Endothelial cell (in vitro differentiated cells): ENCODE data around the gene ACACA. TPM values are rescaled to one million over a fixed set of nuclear protein-coding genes. Genes with fewer than 3 reads are reported as not detected.
"Not testable (repeated sequence)": the region's sequence is repeated elsewhere in the genome, so short reads cannot be mapped to it uniquely, and the experiment has no call there.

ENCODE experiments used
- DNase-seq: peaks from one replicate; pipeline ENCODE4 v3.0.0; 2021; ENCODE audit warnings: low spot score
- H3K27ac Mint-ChIP-seq: one replicate; pipeline ENCODE4 v1.8.0; 2021; ENCODE audit warnings: mixed read lengths, inconsistent platforms; ENCODE audit not compliant: unreplicated experiment
- H3K27me3 Mint-ChIP-seq: one replicate; pipeline ENCODE4 v1.8.0; 2021; ENCODE audit warnings: mild to moderate bottlenecking, moderate library complexity, mixed read lengths, inconsistent platforms; ENCODE audit not compliant: unreplicated experiment
- H3K36me3 Mint-ChIP-seq: one replicate; pipeline ENCODE4 v1.8.0; 2021; ENCODE audit warnings: mild to moderate bottlenecking, low read depth, mixed read lengths, inconsistent platforms; ENCODE audit not compliant: unreplicated experiment
- H3K4me1 Mint-ChIP-seq: one replicate; pipeline ENCODE4 v1.8.0; 2021; ENCODE audit warnings: mild to moderate bottlenecking, mixed read lengths, inconsistent platforms; ENCODE audit not compliant: unreplicated experiment
- H3K4me3 Mint-ChIP-seq: one replicate; pipeline ENCODE4 v1.8.0; 2021; ENCODE audit warnings: mild to moderate bottlenecking, mixed read lengths, inconsistent platforms; ENCODE audit not compliant: unreplicated experiment
- H3K9me3 Mint-ChIP-seq: one replicate; pipeline ENCODE4 v1.8.0; 2021; ENCODE audit warnings: mixed read lengths, inconsistent platforms; ENCODE audit not compliant: unreplicated experiment
- long read RNA-seq: library from polyadenylated mRNA; unstranded; transcript quantifications from one replicate; pipeline ENCODE4 v2.0.0, GENCODE V29; 2020; ENCODE audit not compliant: unreplicated experiment
- total RNA-seq: library from RNA; stranded (reverse); fragmentation: NEBNext Ultra II Directional; extraction: Animal tissue kit (Norgen Biotek cat#: 25700); gene quantifications from one replicate; pipeline ENCODE4 v1.2.1, GENCODE V29; 2021; ENCODE audit not compliant: unreplicated experiment
- TF ChIP-seq, protein P1 (sequence below): fragments of 200-600 bp; sonication (generic); IDR thresholded peaks from one replicate; pipeline ENCODE4 v1.5.0; 2021; ENCODE audit warnings: antibody characterized with exemption; ENCODE audit not compliant: unreplicated experiment

Gene ACACA
- total RNA-seq: 91.5 TPM
- long read RNA-seq, partial matches to known transcripts: 0 of 2 reads
- long read RNA-seq, other reads (novel, unspliced or antisense): 2 of 2 reads

DNA sequence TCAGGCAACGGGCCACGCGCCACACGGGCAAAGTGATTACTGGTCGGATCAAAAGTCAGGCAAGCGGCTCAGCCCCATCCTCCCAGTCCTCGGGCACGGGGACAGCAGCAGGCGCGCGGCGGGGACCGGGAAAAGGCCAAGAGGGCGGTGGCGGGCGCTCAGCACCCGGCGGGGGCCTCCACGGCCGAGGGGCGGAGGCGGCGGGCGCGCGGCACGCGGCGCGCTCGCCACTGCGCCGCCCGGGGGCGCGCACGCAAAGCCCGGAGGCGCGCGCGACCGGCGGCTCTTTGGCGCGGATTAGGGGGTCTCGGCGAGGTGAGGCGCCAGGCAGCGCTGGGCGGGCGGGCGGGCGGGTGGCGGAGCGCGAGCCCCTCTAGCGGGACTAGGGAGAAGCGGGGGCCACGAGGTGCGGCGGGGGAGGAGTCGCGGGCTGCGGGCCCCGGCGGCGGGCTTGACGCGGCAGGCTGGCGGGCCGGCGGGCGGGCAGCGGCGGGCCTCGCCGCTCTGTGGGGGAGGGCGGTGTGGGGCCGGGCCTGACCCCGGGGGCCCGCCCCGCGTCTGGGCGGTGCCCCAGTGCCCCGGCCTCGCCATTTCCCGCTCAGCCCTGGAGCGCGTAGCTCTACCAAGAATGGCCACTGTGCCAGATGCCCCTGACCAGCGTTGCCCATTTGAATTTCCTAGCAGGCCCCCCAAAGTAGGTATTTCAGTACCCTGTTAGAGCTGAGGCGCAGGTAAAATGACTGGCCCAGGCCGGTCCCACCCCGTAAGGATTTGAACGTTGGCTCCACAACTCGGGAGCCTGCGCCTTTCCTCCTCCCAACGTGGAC lies at the start of gene ACACA, which contains the start of gene TADA2A:
Gene ACACA (minus strand): TSS at position 202 of the 827 bp plus-strand sequence. CDS start 537 bp downstream, outside the sequence.
Gene TADA2A (plus strand): TSS at position 252 of the 827 bp plus-strand sequence. CDS start 4,480 bp downstream, outside the sequence.
- Mint-ChIP-seq H3K4me3 (peak within 1 kb of the TSS; percentile 96), H3K9me3 (no peaks in the 10 kb centered on the region), H3K27me3 (no peaks in the 10 kb centered on the region), H3K27ac (peak within 1 kb of the TSS; percentile 94), H3K36me3 (peaks cover 6% of the 10 kb centered on the region), H3K4me1 (peaks cover 7% of the 10 kb centered on the region)
- DNase-seq: peak; percentile 79
- TF ChIP-seq, protein P1, sequence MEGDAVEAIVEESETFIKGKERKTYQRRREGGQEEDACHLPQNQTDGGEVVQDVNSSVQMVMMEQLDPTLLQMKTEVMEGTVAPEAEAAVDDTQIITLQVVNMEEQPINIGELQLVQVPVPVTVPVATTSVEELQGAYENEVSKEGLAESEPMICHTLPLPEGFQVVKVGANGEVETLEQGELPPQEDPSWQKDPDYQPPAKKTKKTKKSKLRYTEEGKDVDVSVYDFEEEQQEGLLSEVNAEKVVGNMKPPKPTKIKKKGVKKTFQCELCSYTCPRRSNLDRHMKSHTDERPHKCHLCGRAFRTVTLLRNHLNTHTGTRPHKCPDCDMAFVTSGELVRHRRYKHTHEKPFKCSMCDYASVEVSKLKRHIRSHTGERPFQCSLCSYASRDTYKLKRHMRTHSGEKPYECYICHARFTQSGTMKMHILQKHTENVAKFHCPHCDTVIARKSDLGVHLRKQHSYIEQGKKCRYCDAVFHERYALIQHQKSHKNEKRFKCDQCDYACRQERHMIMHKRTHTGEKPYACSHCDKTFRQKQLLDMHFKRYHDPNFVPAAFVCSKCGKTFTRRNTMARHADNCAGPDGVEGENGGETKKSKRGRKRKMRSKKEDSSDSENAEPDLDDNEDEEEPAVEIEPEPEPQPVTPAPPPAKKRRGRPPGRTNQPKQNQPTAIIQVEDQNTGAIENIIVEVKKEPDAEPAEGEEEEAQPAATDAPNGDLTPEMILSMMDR: no peak

DNA sequence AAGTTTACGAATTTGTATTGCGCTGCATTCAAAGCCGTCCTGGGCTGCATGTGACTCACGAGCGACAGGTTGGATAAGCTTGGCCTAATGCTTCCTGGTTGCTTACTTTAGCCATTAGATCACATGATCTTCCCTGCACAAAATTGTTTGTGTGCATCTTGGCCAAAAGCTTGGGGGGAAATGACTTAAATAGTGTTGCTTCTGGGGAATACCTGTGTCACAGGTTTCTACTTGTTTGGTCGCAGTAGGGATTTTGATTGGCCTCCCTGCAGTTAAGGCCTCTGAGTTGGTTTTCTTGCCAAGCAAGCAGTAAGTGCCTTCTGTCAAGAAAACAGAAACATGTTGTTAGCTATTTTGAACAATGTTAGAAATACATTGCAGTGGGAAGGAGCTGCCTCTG lies 43.5 kb upstream of the ACACA start:
- H3K27ac Mint-ChIP-seq: no peak overlapping the region
- DNase-seq: no peak
- no peaks in the 10 kb centered on the region for H3K9me3 Mint-ChIP-seq
- no peak overlapping the region for H3K4me3 Mint-ChIP-seq
- H3K36me3 Mint-ChIP-seq: no peaks in the 10 kb centered on the region
- peaks cover 7% of the 10 kb centered on the region for H3K4me1 Mint-ChIP-seq
- TF ChIP-seq, protein P1: no peak
- peaks cover 3% of the 10 kb centered on the region for H3K27me3 Mint-ChIP-seq

DNA sequence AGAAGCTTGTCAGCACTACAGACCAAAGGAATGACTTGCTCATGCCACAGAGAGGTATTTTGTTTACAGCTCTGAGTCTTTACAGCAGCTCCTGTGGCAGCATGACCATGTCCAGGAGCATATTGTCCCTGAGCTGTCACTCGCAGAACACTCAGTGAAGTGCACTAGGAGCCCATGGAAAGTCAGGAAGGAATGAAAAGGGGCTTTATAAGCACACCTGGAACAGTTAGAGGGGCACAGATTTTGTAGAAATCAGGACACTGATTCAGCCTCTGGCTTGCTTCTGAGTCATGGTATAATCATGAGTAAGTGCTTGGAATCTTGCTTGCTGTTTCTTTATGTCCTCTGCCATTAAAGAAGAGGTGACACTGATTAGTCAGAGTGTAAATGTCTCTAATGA lies 41.0 kb upstream of the ACACA start:
- TF ChIP-seq, protein P1: no peak
- no peak for DNase-seq
- Mint-ChIP-seq H3K27me3 (peaks cover 3% of the 10 kb centered on the region), H3K4me1 (peaks cover 7% of the 10 kb centered on the region), H3K36me3 (no peaks in the 10 kb centered on the region), H3K4me3 (no peak overlapping the region), H3K9me3 (no peaks in the 10 kb centered on the region), H3K27ac (no peak overlapping the region)

DNA sequence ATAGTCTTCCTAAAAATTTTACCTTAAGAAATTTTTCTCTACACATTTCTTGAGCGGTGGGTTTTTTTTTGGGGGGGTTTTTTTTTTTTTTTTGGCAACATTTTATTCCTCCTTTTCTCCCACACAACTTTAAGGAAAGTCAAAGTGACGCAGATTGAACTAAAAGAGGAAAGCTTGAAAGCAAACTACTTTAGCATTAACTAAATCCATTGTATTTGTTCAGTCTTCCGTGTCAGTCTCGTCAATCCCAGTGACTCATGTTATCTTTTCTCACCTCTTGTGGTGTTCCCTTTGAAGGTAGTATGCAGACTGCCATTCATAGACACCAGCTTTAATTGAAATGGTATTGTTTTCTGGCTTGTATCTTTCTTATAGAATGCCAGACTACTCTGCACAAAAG lies 39.4 kb upstream of the ACACA start:
- no peak for DNase-seq
- H3K27me3 Mint-ChIP-seq: peaks cover 2% of the 10 kb centered on the region

DNA sequence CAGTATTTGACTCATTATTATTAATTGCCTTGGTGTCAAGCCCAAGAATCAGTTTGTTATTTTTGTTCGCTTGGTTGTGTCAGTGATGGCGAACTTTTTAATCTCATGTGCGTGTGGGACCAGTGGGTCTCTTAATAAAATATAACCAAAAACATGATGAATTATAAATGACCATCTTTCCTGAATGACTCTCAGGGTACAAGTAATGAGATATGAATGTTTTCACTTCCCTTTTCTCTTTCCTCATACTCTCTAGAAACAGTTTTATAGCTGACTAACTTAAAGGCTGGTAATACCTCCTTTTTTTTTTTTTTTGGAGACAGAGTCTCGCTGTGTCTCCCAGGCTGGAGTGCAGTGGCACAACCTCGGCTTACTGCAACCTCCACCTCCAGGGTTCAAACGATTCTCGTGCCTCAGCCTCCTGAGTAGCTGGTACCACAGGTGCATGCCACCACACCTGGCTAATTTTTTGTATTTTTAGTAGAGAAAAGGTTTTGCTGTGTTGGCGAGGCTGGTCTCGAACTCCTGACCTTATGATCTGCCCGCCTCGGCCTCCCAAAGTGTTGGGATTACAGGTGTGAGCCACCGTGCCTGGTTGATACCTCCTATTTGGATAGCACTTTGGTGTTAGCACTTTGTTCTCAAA lies 34.9 kb upstream of the ACACA start:
- not testable (repeated sequence) for H3K4me1 Mint-ChIP-seq, DNase-seq, H3K9me3 Mint-ChIP-seq, H3K27me3 Mint-ChIP-seq, H3K36me3 Mint-ChIP-seq, H3K27ac Mint-ChIP-seq, H3K4me3 Mint-ChIP-seq

More for the DNA sequence above, 39.4 kb upstream of the ACACA start:
- Mint-ChIP-seq H3K9me3 (no peaks in the 10 kb centered on the region), H3K36me3 (peaks cover 3% of the 10 kb centered on the region), H3K27ac (no peak overlapping the region), H3K4me3 (no peak overlapping the region), H3K4me1 (peaks cover 7% of the 10 kb centered on the region)
- TF ChIP-seq, protein P1: no peak
